ENCODE measurements around the gene DPH1. TPM values are rescaled to one million over a fixed set of nuclear protein-coding genes. Genes with fewer than 3 reads are reported as not detected.

Gene DPH1
- total RNA-seq, 2 donors from 2014 or later = 31.2 to 35.1 TPM

GRCh38 chr17:2084036-2084765, 54.2 kb downstream of the DPH1 start:
- ATAC-seq = peak; percentile 76
- DNase-seq = peak; percentile 69 to 83
- intact Hi-C loops (cut with DNase I, micrococcal nuclease) = no loop called here

GRCh38 chr17:2084766-2085647, 55.1 kb downstream of the DPH1 start:
- ATAC-seq = peak; percentile 79
- intact Hi-C loops (cut with DNase I, micrococcal nuclease) = no loop called here

GRCh38 chr17:2085648-2085949, 55.6 kb downstream of the DPH1 start:
- ATAC-seq (no peak), DNase-seq (no peak)
- intact Hi-C loops (cut with DNase I, micrococcal nuclease) = no loop called here

More at GRCh38 chr17:2084766-2085647, 55.1 kb downstream of the DPH1 start:
- peak; percentile 83 to 87 for DNase-seq

- ATAC-seq = no peak
- intact Hi-C loops (cut with DNase I, micrococcal nuclease) = no loop called here
- DNase-seq = no peak
These were observed 56.4 kb downstream of the DPH1 start for GRCh38 chr17:2086306-2086705.

- ATAC-seq (no peak), DNase-seq (peak; percentile 50 to 56)
- intact Hi-C loops (cut with DNase I, micrococcal nuclease) = no loop called here
These were observed 57.8 kb downstream of the DPH1 start for GRCh38 chr17:2087597-2088211.

GRCh38 chr17:2089021-2089422, 59.1 kb downstream of the DPH1 start:
- no peak for DNase-seq

GRCh38 chr17:2090210-2090641, 60.3 kb downstream of the DPH1 start:
- DNase-seq (no peak), ATAC-seq (no peak)
- intact Hi-C loops (cut with DNase I, micrococcal nuclease) = no loop called here

More at GRCh38 chr17:2089021-2089422, 59.1 kb downstream of the DPH1 start:
- ATAC-seq = no peak
- intact Hi-C loops (cut with DNase I, micrococcal nuclease) = no loop called here

- peak in 1 of 2 donors; percentile 54 for DNase-seq
- intact Hi-C loops (cut with DNase I, micrococcal nuclease) = no loop called here
- ATAC-seq = no peak
These were observed 61.0 kb downstream of the DPH1 start for GRCh38 chr17:2090804-2091534.

- intact Hi-C loops (cut with DNase I, micrococcal nuclease) = no loop called here
- no peak for DNase-seq
- no peak for ATAC-seq
These were observed 62.3 kb downstream of the DPH1 start for GRCh38 chr17:2092253-2092652.

- intact Hi-C loops (cut with DNase I, micrococcal nuclease) = no loop called here
- no peak for DNase-seq
- ATAC-seq = peak; percentile 34
These were observed 63.4 kb downstream of the DPH1 start for GRCh38 chr17:2093349-2093748.

Small RNA genes lying within 50 kb of the gene (microRNA-seq; reads per million reads assigned to microRNA genes)
- gene MIR132 (1,506 to 2,237 reads per million in 2 donors), gene MIR212 (57.6 to 120 reads per million in 2 donors)

Other genes starting within 250 kb of the DPH1 start
- 10 to 100 TPM in 1 of 2 donors, 1 to 10 TPM in 1; 10.0 to 13.6 TPM for gene SMYD4, start 200.3 kb upstream of the DPH1 start, total RNA-seq
- gene RPA1, start 200.1 kb upstream of the DPH1 start, total RNA-seq = 10 to 100 TPM; 57.2 to 69.6 TPM
- gene RTN4RL1, start 4.8 kb upstream of the DPH1 start, total RNA-seq = under 1 TPM; 0.15 to 0.36 TPM
- 10 to 100 TPM; 39.2 to 39.7 TPM for gene OVCA2, start 11.9 kb downstream of the DPH1 start, total RNA-seq
- gene HIC1, start 24.9 kb downstream of the DPH1 start, total RNA-seq = 10 to 100 TPM in 1 of 2 donors, 1 to 10 TPM in 1; 4.8 to 12.8 TPM